H1 (cell line): ENCODE measurements around the gene SLIT3. TPM values are rescaled to one million over a fixed set of nuclear protein-coding genes. Genes with fewer than 3 reads are reported as not detected.

ENCODE experiments used
- CTCF ChIA-PET: fragments of 300-600 bp; sonication (Branson Sonifier 250); formaldehyde crosslinking; loops from one replicate; lab custom pipeline; 2021; ENCODE audit not compliant: partially characterized antibody; lab: Charles Lee
- POLR2A ChIA-PET: fragments of 300-600 bp; sonication (Branson Sonifier 250); formaldehyde crosslinking; loops from one replicate; lab custom pipeline; 2021; ENCODE audit warnings: inconsistent platforms; ENCODE audit not compliant: partially characterized antibody; lab: Charles Lee
- DNase-seq, 2 experiments: peaks; one replicate each; pipeline versions ENCODE4 v3.0.0 to v3.0.0-alpha.2; 2010 to 2022; ENCODE audit warnings: low spot score in 2 of 2, low read depth in 1 of 2, mixed read lengths in 1 of 2
- FAIRE-seq: peaks from 2 replicates; lab custom pipeline; 2011; peaks lifted over from hg19 to GRCh38; lab: Jason Lieb, UNC
- H2AFZ ChIP-seq: 2 replicates; pipeline ENCODE4 v1.8.1; 2012; ENCODE audit warnings: low read length, inconsistent platforms
- H2AK5ac ChIP-seq: 2 replicates; pipeline ENCODE4 v1.6.1; 2013; ENCODE audit warnings: low read depth, low read length
- H2BK120ac ChIP-seq: replicated peaks from 2 replicates; pipeline ENCODE3; 2013; ENCODE audit warnings: low read depth, low read length, inconsistent platforms
- H2BK12ac ChIP-seq: 2 replicates; pipeline ENCODE4 v1.6.1; 2013; ENCODE audit warnings: low read depth, low read length
- H2BK15ac ChIP-seq: 2 replicates; pipeline ENCODE4 v1.6.1; 2013; ENCODE audit warnings: low read length
- H2BK20ac ChIP-seq: 2 replicates; pipeline ENCODE4 v1.6.1; 2013; ENCODE audit warnings: low read length
- H2BK5ac ChIP-seq: 2 replicates; pipeline ENCODE4 v1.6.1; 2013; ENCODE audit warnings: low read depth, low read length
- H3K14ac ChIP-seq: 2 replicates; pipeline ENCODE4 v1.6.1; 2013; ENCODE audit warnings: inconsistent platforms; ENCODE audit not compliant: insufficient read length
- H3K18ac ChIP-seq: 2 replicates; pipeline ENCODE4 v1.6.1; 2013; ENCODE audit warnings: low read length; ENCODE audit errors: extremely low read depth
- H3K23ac ChIP-seq: 2 replicates; pipeline ENCODE4 v1.6.1; 2013; ENCODE audit warnings: inconsistent platforms; ENCODE audit not compliant: insufficient read length
- H3K23me2 ChIP-seq: 2 replicates; pipeline ENCODE4 v1.6.1; 2013; ENCODE audit warnings: low read depth, low read length
- H3K27ac ChIP-seq: 2 replicates; pipeline ENCODE4 v1.6.1; 2011; ENCODE audit warnings: low read depth, low read length, inconsistent platforms
- H3K27me3 ChIP-seq, 4 experiments: replicated peaks in 1 of 4; 1 replicate in 1 of 4; 2 replicates in 3 of 4; pipeline versions ENCODE4 v1.6.1 to v1.8.1; 2011 to 2013; ENCODE audit warnings: low read length in 3 of 4, mild to moderate bottlenecking in 3 of 4, inconsistent platforms in 2 of 4, mixed read lengths in 2 of 4, moderate library complexity in 1 of 4; ENCODE audit not compliant: control insufficient read depth in 3 of 4, insufficient read depth in 3 of 4; ENCODE audit errors: extremely low read depth in 1 of 4
- H3K36me3 ChIP-seq, 4 experiments: 2 replicates each; pipeline versions ENCODE4 v1.6.1 to v1.8.1; 2011 to 2013; ENCODE audit warnings: mild to moderate bottlenecking in 4 of 4, low read length in 3 of 4, moderate library complexity in 2 of 4, control low read depth in 1 of 4, inconsistent platforms in 1 of 4; ENCODE audit not compliant: insufficient read depth in 4 of 4, control insufficient read depth in 2 of 4
- H3K4ac ChIP-seq: replicated peaks from 2 replicates; pipeline ENCODE3; 2013; ENCODE audit warnings: low read length, low read depth, mixed read lengths, inconsistent platforms; ENCODE audit not compliant: insufficient read length
- H3K4me1 ChIP-seq, 4 experiments: replicated peaks in 1 of 4; 1 replicate in 1 of 4; 2 replicates in 3 of 4; pipeline versions ENCODE4 v1.6.1 to v1.8.1; 2011 to 2013; ENCODE audit warnings: low read length in 3 of 4, inconsistent platforms in 2 of 4, mixed read lengths in 1 of 4; ENCODE audit not compliant: insufficient read depth in 4 of 4, control insufficient read depth in 3 of 4
- H3K4me2 ChIP-seq, 2 experiments: 2 replicates each; pipeline versions ENCODE4 v1.6.1 to v1.8.1; 2011 to 2013; ENCODE audit warnings: low read depth in 2 of 2, low read length in 2 of 2, control low read depth in 1 of 2, inconsistent platforms in 1 of 2, mild to moderate bottlenecking in 1 of 2; ENCODE audit not compliant: insufficient read depth in 1 of 2
- H3K4me3 ChIP-seq, 4 experiments: fragments of 200-600, 300-600 bp in 1 of 4; sonication (generic), shearing (Covaris generic), sonication (Bioruptor Twin) in 1 of 4; 2 replicates each; pipeline versions ENCODE4 v1.5.1 to v1.8.1; 2011 to 2016; ENCODE audit warnings: low read length in 4 of 4, low read depth in 3 of 4, control low read depth in 2 of 4, inconsistent platforms in 2 of 4, mild to moderate bottlenecking in 2 of 4, mixed read lengths in 1 of 4, moderate library complexity in 1 of 4; ENCODE audit not compliant: insufficient read depth in 2 of 4; ENCODE audit errors: extremely low read depth in 1 of 4
- H3K56ac ChIP-seq: replicated peaks from 2 replicates; pipeline ENCODE3; 2013; ENCODE audit warnings: low read depth, mild to moderate bottlenecking, mixed read lengths, low read length, inconsistent platforms; ENCODE audit not compliant: insufficient read length
- H3K79me1 ChIP-seq: 2 replicates; pipeline ENCODE4 v1.6.1; 2013; ENCODE audit warnings: low read depth, low read length, control low read depth
- H3K79me2 ChIP-seq, 2 experiments: 2 replicates each; pipeline versions ENCODE4 v1.6.1 to v1.8.1; 2012 to 2013; ENCODE audit warnings: low read length in 2 of 2, mild to moderate bottlenecking in 2 of 2, inconsistent platforms in 1 of 2; ENCODE audit not compliant: insufficient read depth in 2 of 2, control insufficient read depth in 1 of 2
- H3K9ac ChIP-seq, 4 experiments: replicated peaks in 1 of 4; 1 replicate in 1 of 4; 2 replicates in 3 of 4; pipeline versions ENCODE4 v1.6.1 to v1.8.1; 2011 to 2013; ENCODE audit warnings: low read depth in 3 of 4, low read length in 3 of 4, control low read depth in 2 of 4, mild to moderate bottlenecking in 2 of 4, moderate library complexity in 2 of 4, inconsistent platforms in 1 of 4; ENCODE audit errors: extremely low read depth in 1 of 4
- H3K9me3 ChIP-seq, 2 experiments: 2 replicates each; pipeline versions ENCODE4 v1.6.1 to v1.8.1; 2012 to 2013; ENCODE audit warnings: mild to moderate bottlenecking in 2 of 2, moderate library complexity in 2 of 2, control low read depth in 1 of 2, inconsistent platforms in 1 of 2, low read depth in 1 of 2, low read length in 1 of 2, mixed read lengths in 1 of 2; ENCODE audit not compliant: insufficient read depth in 2 of 2
- H4K20me1 ChIP-seq, 2 experiments: replicated peaks in 1 of 2; 2 replicates each; pipeline versions ENCODE3 to v1.8.1; 2011 to 2013; ENCODE audit warnings: inconsistent platforms in 2 of 2, low read length in 2 of 2, mild to moderate bottlenecking in 1 of 2; ENCODE audit not compliant: insufficient read depth in 2 of 2, control insufficient read depth in 1 of 2
- H4K5ac ChIP-seq: 2 replicates; pipeline ENCODE4 v1.6.1; 2013; ENCODE audit warnings: low read length, low read depth, mixed read lengths, inconsistent platforms; ENCODE audit not compliant: insufficient read length
- H4K8ac ChIP-seq: 2 replicates; pipeline ENCODE4 v1.8.0; 2013; ENCODE audit warnings: mild to moderate bottlenecking, moderate library complexity, low read length, inconsistent platforms; ENCODE audit not compliant: insufficient read depth; ENCODE audit errors: extremely low read depth
- H4K91ac ChIP-seq: replicated peaks from 2 replicates; pipeline ENCODE3; 2013; ENCODE audit warnings: low read length, mixed read lengths, inconsistent platforms; ENCODE audit not compliant: insufficient read length
- ASH2L ChIP-seq: fragments of 200-600, 300-600 bp; sonication (generic); IDR thresholded peaks from one replicate; pipeline ENCODE4 v1.7.1; 2017; ENCODE audit warnings: low read length
- BCL11A ChIP-seq, 2 experiments: IDR thresholded peaks; one replicate each; pipeline ENCODE4 v1.6.1; 2011; ENCODE audit warnings: low read depth in 2 of 2, low read length in 2 of 2, mild to moderate bottlenecking in 2 of 2
- CEBPB ChIP-seq: IDR thresholded peaks from 2 replicates; pipeline ENCODE4 v1.6.1; 2012; ENCODE audit warnings: low read depth, low read length
- CREB1 ChIP-seq: IDR thresholded peaks from 2 replicates; pipeline ENCODE4 v1.6.1; 2012; ENCODE audit warnings: inconsistent platforms
- E2F6 ChIP-seq: IDR thresholded peaks from 2 replicates; pipeline ENCODE4 v1.6.1; 2012; ENCODE audit warnings: inconsistent platforms
- KDM4A ChIP-seq: IDR thresholded peaks from one replicate; pipeline ENCODE4 v1.7.1; 2012; ENCODE audit warnings: low read depth, mild to moderate bottlenecking, moderate library complexity, low read length, inconsistent platforms; ENCODE audit not compliant: severe bottlenecking
- RXRA ChIP-seq: IDR thresholded peaks from 2 replicates; pipeline ENCODE4 v1.6.1; 2011; ENCODE audit warnings: low read depth, mild to moderate bottlenecking, low read length, moderate library complexity; ENCODE audit not compliant: insufficient read depth
- SIN3A ChIP-seq, 2 experiments: IDR thresholded peaks in 1 of 2; conservative IDR thresholded peaks in 1 of 2; 2 replicates each; pipeline ENCODE4 v1.6.1; 2011 to 2012; ENCODE audit warnings: low read length in 2 of 2, improper control_type of control experiment in 1 of 2, low read depth in 1 of 2, mild to moderate bottlenecking in 1 of 2
- SIRT6 ChIP-seq: IDR thresholded peaks from one replicate; pipeline ENCODE4 v1.7.1; 2012; ENCODE audit warnings: low read length, inconsistent platforms
- SIX5 ChIP-seq: IDR thresholded peaks from 2 replicates; pipeline ENCODE4 v1.6.1; 2011; ENCODE audit warnings: mild to moderate bottlenecking, low read depth, low read length
- TAF7 ChIP-seq: optimal IDR thresholded peaks from 2 replicates; pipeline ENCODE3; 2011; ENCODE audit warnings: low read depth, mild to moderate bottlenecking, inconsistent platforms, low read length, moderate library complexity, borderline replicate concordance
- YY1 ChIP-seq: IDR thresholded peaks from 2 replicates; pipeline ENCODE4 v1.6.1; 2011; ENCODE audit warnings: low read depth, mild to moderate bottlenecking, low read length
- WGBS, 2 experiments: shearing (Covaris generic) in 1 of 2; methylation state at CpG; one replicate each; pipeline versions ENCODE4 v1.1.6 to v1.1.7; 2013 to 2015; ENCODE audit warnings: low lambda C conversion rate in 2 of 2, mixed read lengths in 2 of 2, inconsistent platforms in 1 of 2, low coverage in 1 of 2, missing lambda C conversion rate in 1 of 2; ENCODE audit not compliant: insufficient replicate concordance in 2 of 2, insufficient coverage in 1 of 2, insufficient read length in 1 of 2; ENCODE audit errors: extremely low coverage in 1 of 2, missing lambda C conversion rate in 1 of 2; 5-methylcytosine and 5-hydroxymethylcytosine counted together
- polyA plus RNA-seq, 7 experiments: library from polyadenylated mRNA; depleted of rRNA in 3 of 7; stranded (reverse) in 5 of 7; unstranded in 2 of 7; fragments of >200 nt in 5 of 7; fragments of 200-250 nt in 2 of 7; gene quantifications; 1 replicate in 5 of 7; 2 replicates in 1 of 7; 4 replicates in 1 of 7; pipeline versions ENCODE4 v1.2.1 to v1.2.3, GENCODE V29; 2011 to 2013; ENCODE audit warnings: missing spikeins in 2 of 7, mixed read lengths in 2 of 7
- total RNA-seq: library from RNA; stranded (reverse); fragmentation: NEBNext Ultra II Directional; extraction: Animal tissue kit (Norgen Biotek cat#: 25700); gene quantifications from 2 replicates; pipeline ENCODE4 v1.2.1, GENCODE V29; 2021

SLIT3 gene
- total and polyA plus RNA-seq, 2 of the 8 experiments (the other 6 are each of a cell fraction or from before 2014, with no cell fraction given), result 1.1 to 1.2 TPM

GRCh38 chr5:168728546-168729211 is 572.3 kb downstream of the SLIT3 start:
- H3K18ac ChIP-seq, result no peak overlapping the region
- H2BK20ac ChIP-seq, result no peak overlapping the region
- no peak overlapping the region for H3K4ac ChIP-seq
- peaks cover 0 to 7% (median 3%) of the 10 kb centered on the region in 4 experiments; a peak in 4 of 7 replicates for H3K4me1 ChIP-seq
- no peak overlapping the region for H3K27ac ChIP-seq
- H4K91ac ChIP-seq, result no peak overlapping the region
- no peak for TF ChIP-seq SIX5
- TF ChIP-seq TAF7, result no peak
- TF ChIP-seq RXRA, result no peak
- TF ChIP-seq SIN3A (conservative IDR thresholded peaks at IDR 0.05 in 1 of 2, IDR thresholded peaks at IDR 0.05 in 1 of 2; ENCODE audit: low read depth in 1 of 2, low read length in 2 of 2), result no peak
- no peak for TF ChIP-seq CREB1
- no peak for TF ChIP-seq SIRT6
- TF ChIP-seq CEBPB, result no peak
- no peak for TF ChIP-seq KDM4A
- TF ChIP-seq E2F6, result no peak
- no peak for TF ChIP-seq BCL11A (IDR thresholded peaks at IDR 0.05; ENCODE audit: low read depth in 2 of 2, low read length in 2 of 2)
- TF ChIP-seq ASH2L, result no peak
- TF ChIP-seq YY1, result no peak
- H3K4me3 ChIP-seq, result no peak overlapping the region
- FAIRE-seq, result no peak
- H2BK12ac ChIP-seq, result no peak overlapping the region
- no peak overlapping the region for H3K9ac ChIP-seq
- H3K14ac ChIP-seq, result no peak overlapping the region
- no peak overlapping the region for H3K4me2 ChIP-seq
- no peaks in the 10 kb centered on the region for H3K79me2 ChIP-seq
- no peak overlapping the region for H2BK120ac ChIP-seq
- no peaks in the 10 kb centered on the region for H3K27me3 ChIP-seq
- DNase-seq, result no peak
- WGBS, 2 experiments, result 86% methylated on average over 1 of the region's 1 CpG; no CpG with 5 or more reads in 1 of the 2 experiments
- H3K9me3 ChIP-seq, result no peaks in the 10 kb centered on the region
- no peaks in the 10 kb centered on the region for H3K36me3 ChIP-seq
- no peak overlapping the region for H4K5ac ChIP-seq
- H2BK5ac ChIP-seq, result no peak overlapping the region
- POLR2A ChIA-PET, result no interaction called here
- H2AK5ac ChIP-seq, result no peak overlapping the region
- no peaks in the 10 kb centered on the region for H3K23me2 ChIP-seq
- no peaks in the 10 kb centered on the region for H3K79me1 ChIP-seq
- no peak overlapping the region for H4K8ac ChIP-seq
- H3K56ac ChIP-seq, result no peak overlapping the region
- H4K20me1 ChIP-seq, result no peaks in the 10 kb centered on the region
- no peak overlapping the region for H2BK15ac ChIP-seq
- CTCF ChIA-PET, result interaction anchor here (0.6 to 2.3 kb wide), 3 partner anchors 19 to 30 kb away, joined by 3 to 11 read pairs (median 3); no protein-coding TSS in a partner anchor
- no peak overlapping the region for H3K23ac ChIP-seq
- no peak overlapping the region for H2AFZ ChIP-seq
